ENCODE results near the gene HNRNPM.

Gene HNRNPM

DNA sequence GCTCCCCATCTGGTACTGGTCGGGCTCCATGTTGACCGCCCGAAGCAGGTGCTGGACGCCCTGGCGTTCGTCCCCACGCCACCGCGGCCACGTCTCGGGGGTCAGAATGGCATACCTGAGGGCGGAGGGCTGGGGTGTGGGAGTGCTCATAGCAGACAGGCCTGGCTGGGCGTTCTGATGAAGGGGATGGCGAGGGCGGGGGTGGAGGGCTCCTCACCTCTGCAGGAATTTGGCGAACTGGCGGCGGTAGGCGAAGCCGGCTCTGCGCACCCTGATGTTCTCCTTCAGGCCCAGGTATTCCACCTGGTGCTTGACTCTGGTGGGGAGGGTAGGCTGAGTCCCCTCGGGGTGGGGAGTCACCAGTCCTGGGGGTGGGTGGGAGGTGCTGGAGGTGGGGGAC lies 91.5 kb downstream of the HNRNPM start:
- in situ Hi-C loops (cut with HindIII; ENCODE audit: low sequenced_read_pairs) = no loop called here

DNA sequence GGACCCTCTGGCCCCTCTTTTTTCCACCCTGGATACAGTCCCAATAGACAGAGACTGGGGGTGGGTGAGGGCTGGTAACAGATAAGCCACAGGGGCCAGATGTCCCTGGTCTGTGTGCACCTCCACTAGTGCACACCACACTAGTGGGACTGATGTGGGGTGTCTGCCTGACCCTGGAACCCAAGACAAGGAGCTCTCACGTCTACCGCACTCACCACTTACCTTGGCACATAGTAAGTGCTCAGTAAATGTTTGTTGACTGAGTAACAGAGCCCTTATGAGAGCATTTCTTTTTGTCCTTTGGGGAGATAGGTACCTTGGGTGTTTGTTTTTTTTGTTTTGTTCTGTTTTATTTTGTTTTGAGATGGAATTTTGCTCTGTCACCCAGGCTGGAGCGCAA lies 92.3 kb downstream of the HNRNPM start:
- in situ Hi-C loops (cut with HindIII; ENCODE audit: low sequenced_read_pairs) = no loop called here
